Fibroblast of lung (primary cell): ENCODE results near the gene SERPINI1. TPM values are rescaled to one million over a fixed set of nuclear protein-coding genes. Genes with fewer than 3 reads are reported as not detected.

Source experiments
- DNase-seq, 2 donors: peaks; one replicate each; pipeline versions ENCODE4 v3.0.0 to v3.0.0-alpha.2; 2010; ENCODE audit warnings: low read depth in 2 of 2
- H2AFZ ChIP-seq: 2 replicates; pipeline ENCODE4 v1.5.1; 2012; ENCODE audit warnings: low read length, control low read depth, inconsistent platforms
- H3K27ac ChIP-seq: 2 replicates; pipeline ENCODE4 v1.5.1; 2011; ENCODE audit warnings: low read length, control low read depth; ENCODE audit not compliant: insufficient read depth
- H3K27me3 ChIP-seq: 2 replicates; pipeline ENCODE4 v1.5.1; 2011; ENCODE audit warnings: mild to moderate bottlenecking, low read length; ENCODE audit not compliant: control insufficient read depth, insufficient read depth
- H3K36me3 ChIP-seq: 2 replicates; pipeline ENCODE4 v1.5.1; 2011; ENCODE audit warnings: low read length; ENCODE audit not compliant: control insufficient read depth, insufficient read depth
- H3K4me1 ChIP-seq: 2 replicates; pipeline ENCODE4 v1.5.1; 2011; ENCODE audit warnings: low read length; ENCODE audit not compliant: control insufficient read depth, insufficient read depth; ENCODE audit errors: extremely low read depth
- H3K4me2 ChIP-seq: 2 replicates; pipeline ENCODE4 v1.5.1; 2011; ENCODE audit warnings: low read length, control low read depth; ENCODE audit not compliant: insufficient read depth; ENCODE audit errors: extremely low read depth
- H3K4me3 ChIP-seq, 4 experiments: fragments of 200-600 bp in 1 of 4; sonication (generic) in 1 of 4; replicated peaks in 1 of 4; 2 replicates each; pipeline ENCODE4 v1.5.1; 2011 to 2016; ENCODE audit warnings: low read length in 4 of 4, low read depth in 3 of 4, mild to moderate bottlenecking in 3 of 4, control low read depth in 2 of 4, inconsistent platforms in 1 of 4, mixed read lengths in 1 of 4; ENCODE audit not compliant: insufficient read depth in 1 of 4; ENCODE audit errors: control extremely low read depth in 1 of 4
- H3K79me2 ChIP-seq: 2 replicates; pipeline ENCODE4 v1.5.1; 2012; ENCODE audit warnings: mild to moderate bottlenecking, low read length, inconsistent platforms; ENCODE audit not compliant: control insufficient read depth, insufficient read depth
- H3K9ac ChIP-seq: 2 replicates; pipeline ENCODE4 v1.5.1; 2011; ENCODE audit warnings: mild to moderate bottlenecking, low read length, control low read depth; ENCODE audit not compliant: insufficient read depth
- H3K9me3 ChIP-seq: 2 replicates; pipeline ENCODE4 v1.5.1; 2012; ENCODE audit warnings: low read depth, low read length; ENCODE audit not compliant: control insufficient read depth, insufficient read depth
- H4K20me1 ChIP-seq: 2 replicates; pipeline ENCODE4 v1.5.1; 2011; ENCODE audit warnings: low read length; ENCODE audit not compliant: control insufficient read depth, insufficient read depth; ENCODE audit errors: extremely low read depth
- EZH2 ChIP-seq: IDR thresholded peaks from 2 replicates; pipeline ENCODE4 v1.5.1; 2012; ENCODE audit warnings: low read length, control low read depth, mild to moderate bottlenecking; ENCODE audit errors: missing control alignments
- polyA plus RNA-seq, 2 donors: library from polyadenylated mRNA; depleted of rRNA in 1 of 2; stranded (reverse) in 1 of 2; unstranded in 1 of 2; fragments of >200 nt; gene quantifications; 2 replicates each; pipeline ENCODE4 v1.2.1, GENCODE V29; 2011 to 2012; ENCODE audit warnings: missing spikeins in 1 of 2
- total RNA-seq: library from RNA; depleted of rRNA; stranded (reverse); fragments of >200 nt; gene quantifications from 2 replicates; pipeline ENCODE4 v1.2.1, GENCODE V29; 2014
- TF ChIP-seq, protein P1 (sequence below), 2 donors: IDR thresholded peaks in 1 of 2; conservative IDR thresholded peaks in 1 of 2; 1 replicate in 1 of 2; 2 replicates in 1 of 2; pipeline ENCODE4 v1.5.1; 2011 to 2012; ENCODE audit warnings: low read length in 2 of 2, control low read depth in 1 of 2, inconsistent platforms in 1 of 2, low read depth in 1 of 2, mild to moderate bottlenecking in 1 of 2

Gene SERPINI1
- total and polyA plus RNA-seq, 2 donors (not counting 1 experiment from before 2014, with no cell fraction given), result 3.0 to 5.8 TPM

DNA sequence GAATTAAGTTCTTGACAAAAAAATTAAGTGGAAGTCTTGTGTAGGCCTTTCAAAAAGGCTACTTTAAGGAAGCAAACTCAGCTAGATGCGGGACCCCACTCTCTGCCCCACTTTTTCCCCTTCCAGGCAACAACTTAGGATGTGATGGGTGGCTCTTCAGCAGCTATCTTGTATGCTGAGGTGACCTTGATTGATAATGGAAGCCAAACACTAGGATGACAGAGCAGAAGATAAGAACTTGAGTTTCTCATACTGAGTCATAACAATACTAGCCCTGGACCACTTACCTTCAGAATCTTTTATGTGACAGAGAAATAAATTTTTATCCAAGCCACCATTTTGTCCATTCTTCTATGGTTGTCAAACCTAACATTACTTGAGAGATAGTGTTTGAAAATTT is 16.9 kb upstream of the SERPINI1 start:
- TF ChIP-seq, protein P1, sequence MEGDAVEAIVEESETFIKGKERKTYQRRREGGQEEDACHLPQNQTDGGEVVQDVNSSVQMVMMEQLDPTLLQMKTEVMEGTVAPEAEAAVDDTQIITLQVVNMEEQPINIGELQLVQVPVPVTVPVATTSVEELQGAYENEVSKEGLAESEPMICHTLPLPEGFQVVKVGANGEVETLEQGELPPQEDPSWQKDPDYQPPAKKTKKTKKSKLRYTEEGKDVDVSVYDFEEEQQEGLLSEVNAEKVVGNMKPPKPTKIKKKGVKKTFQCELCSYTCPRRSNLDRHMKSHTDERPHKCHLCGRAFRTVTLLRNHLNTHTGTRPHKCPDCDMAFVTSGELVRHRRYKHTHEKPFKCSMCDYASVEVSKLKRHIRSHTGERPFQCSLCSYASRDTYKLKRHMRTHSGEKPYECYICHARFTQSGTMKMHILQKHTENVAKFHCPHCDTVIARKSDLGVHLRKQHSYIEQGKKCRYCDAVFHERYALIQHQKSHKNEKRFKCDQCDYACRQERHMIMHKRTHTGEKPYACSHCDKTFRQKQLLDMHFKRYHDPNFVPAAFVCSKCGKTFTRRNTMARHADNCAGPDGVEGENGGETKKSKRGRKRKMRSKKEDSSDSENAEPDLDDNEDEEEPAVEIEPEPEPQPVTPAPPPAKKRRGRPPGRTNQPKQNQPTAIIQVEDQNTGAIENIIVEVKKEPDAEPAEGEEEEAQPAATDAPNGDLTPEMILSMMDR (conservative IDR thresholded peaks at IDR 0.05 in 1 of 2, IDR thresholded peaks at IDR 0.05 in 1 of 2; ENCODE audit: low read depth in 1 of 2, low read length in 2 of 2), result no peak
- TF ChIP-seq EZH2, result no peak
- peaks cover 35% of the 10 kb centered on the region for H3K79me2 ChIP-seq
- no peaks in the 10 kb centered on the region for H3K36me3 ChIP-seq
- no peaks in the 10 kb centered on the region for H3K4me1 ChIP-seq
- no peaks in the 10 kb centered on the region for H3K9me3 ChIP-seq
- H3K4me3 ChIP-seq, result no peak overlapping the region
- no peak overlapping the region for H3K4me2 ChIP-seq
- no peaks in the 10 kb centered on the region for H4K20me1 ChIP-seq
- no peaks in the 10 kb centered on the region for H3K27me3 ChIP-seq
- no peak for DNase-seq
- H2AFZ ChIP-seq, result no peak overlapping the region
- H3K9ac ChIP-seq, result no peak overlapping the region
- no peak overlapping the region for H3K27ac ChIP-seq

DNA sequence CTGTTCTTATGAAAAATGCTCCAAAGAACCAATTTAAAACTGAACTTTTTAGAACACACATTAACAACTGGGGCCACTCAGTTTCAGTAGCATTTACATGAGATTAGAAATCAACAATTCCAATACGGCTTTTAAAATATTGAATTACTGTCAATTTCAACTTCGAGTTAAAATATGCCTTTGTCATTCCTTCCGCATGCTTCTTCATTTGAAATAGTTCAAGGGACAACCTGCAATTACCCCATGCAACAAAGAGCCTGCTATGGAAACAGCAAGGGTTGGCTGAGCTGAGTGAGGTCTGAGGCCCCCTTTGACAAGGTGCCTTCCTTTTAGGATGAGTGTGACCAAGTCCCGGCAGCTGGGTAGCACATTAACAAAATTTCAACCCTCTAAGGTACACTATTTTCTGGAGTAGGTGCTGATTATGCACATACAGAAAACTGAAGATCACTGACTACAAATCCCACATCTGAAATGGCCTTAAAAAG is 12.5 kb upstream of the SERPINI1 start:
- no peaks in the 10 kb centered on the region for H3K9me3 ChIP-seq
- no peak overlapping the region for H3K4me3 ChIP-seq
- no peak for DNase-seq
- no peaks in the 10 kb centered on the region for H3K4me1 ChIP-seq
- H3K27me3 ChIP-seq, result no peaks in the 10 kb centered on the region
- H3K9ac ChIP-seq, result no peak overlapping the region
- no peaks in the 10 kb centered on the region for H3K36me3 ChIP-seq
- H3K4me2 ChIP-seq, result no peak overlapping the region
- no peaks in the 10 kb centered on the region for H4K20me1 ChIP-seq
- H3K79me2 ChIP-seq, result peaks cover 59% of the 10 kb centered on the region
- H3K27ac ChIP-seq, result no peak overlapping the region
- no peak overlapping the region for H2AFZ ChIP-seq
- TF ChIP-seq, protein P1 (conservative IDR thresholded peaks at IDR 0.05 in 1 of 2, IDR thresholded peaks at IDR 0.05 in 1 of 2; ENCODE audit: low read depth in 1 of 2, low read length in 2 of 2), result no peak
- no peak for TF ChIP-seq EZH2

DNA sequence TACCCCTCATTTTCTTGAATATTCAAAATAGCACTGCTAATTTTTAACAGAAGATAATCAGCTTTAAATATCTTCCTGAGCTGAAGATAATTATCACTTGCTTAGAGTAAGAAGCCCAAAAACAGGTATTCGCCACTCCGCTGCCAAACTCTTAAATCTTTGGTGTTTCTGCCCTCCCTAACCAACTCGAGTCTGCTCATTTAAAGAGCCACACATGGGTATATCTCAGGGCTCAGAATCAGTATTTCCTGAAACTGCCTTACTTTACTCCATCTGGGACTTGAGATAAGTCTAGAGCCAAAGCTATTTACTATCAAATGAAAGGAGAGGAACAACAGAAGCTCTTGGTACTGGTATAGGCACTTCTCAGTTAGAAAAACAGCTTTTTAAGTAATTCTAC is 11.6 kb upstream of the SERPINI1 start:
- Histone ChIP-seq H3K36me3 (no peaks in the 10 kb centered on the region), H4K20me1 (no peaks in the 10 kb centered on the region), H3K4me1 (no peaks in the 10 kb centered on the region), H3K27me3 (no peaks in the 10 kb centered on the region), H3K27ac (no peak overlapping the region), H3K4me3 (no peak overlapping the region), H3K79me2 (peaks cover 64% of the 10 kb centered on the region), H3K4me2 (no peak overlapping the region), H2AFZ (no peak overlapping the region), H3K9ac (no peak overlapping the region), H3K9me3 (no peaks in the 10 kb centered on the region)
- TF ChIP-seq EZH2, result no peak
- TF ChIP-seq, protein P1 (conservative IDR thresholded peaks at IDR 0.05 in 1 of 2, IDR thresholded peaks at IDR 0.05 in 1 of 2; ENCODE audit: low read depth in 1 of 2, low read length in 2 of 2), result no peak
- no peak for DNase-seq
